ENCODE results near the gene C11orf71. TPM values are rescaled to one million over a fixed set of nuclear protein-coding genes. Genes with fewer than 3 reads are reported as not detected.

Gene C11orf71
- total and polyA plus RNA-seq, 10 of the 15 experiments (the other 5 are each of a cell fraction or from before 2014, with no cell fraction given) = 1.4 to 12.0 (median 7.1) TPM

- TF ChIP-seq RELA (IDR thresholded peaks at IDR 0.05; ENCODE audit: borderline replicate concordance, partially characterized antibody) = no peak
- peak; percentile 88 for TF ChIP-seq RUNX3 (IDR thresholded peaks at IDR 0.05; ENCODE audit: low read length)
- peak in 2 of 3 experiments; percentile 18 to 40; a peak in 2 of 6 replicates for TF ChIP-seq CTCF (IDR thresholded peaks at IDR 0.05 in 2 of 3, conservative IDR thresholded peaks at IDR 0.05 in 1 of 3; ENCODE audit: control insufficient read depth in 2 of 3, extremely low read depth in 1 of 3, insufficient read depth in 1 of 3, low read depth in 3 of 3, low read length in 3 of 3)
- TF ChIP-seq NR2C2 (IDR thresholded peaks at IDR 0.05; ENCODE audit: borderline replicate concordance, control insufficient read depth, insufficient read length, low read depth) = no peak
- peak; percentile 64 for TF ChIP-seq USF1 (IDR thresholded peaks at IDR 0.05; ENCODE audit: borderline replicate concordance, extremely low read length, insufficient read depth, low read depth, low read length)
Measured at GRCh38 chr11:114439229-114440120, 39.2 kb upstream of the C11orf71 start, which contains the start of gene REXO2 (continued).

- ATAC-seq = no peak
- H3K79me2 ChIP-seq (ENCODE audit: control insufficient read depth, insufficient read depth, low read length) = no peaks in the 10 kb centered on the region
- no peak overlapping the region for H3K4me3 ChIP-seq
- no TSS peak for BruUV-seq (replicated peaks)
- no peak overlapping the region for H3K9ac ChIP-seq (ENCODE audit: control insufficient read depth, insufficient read depth, low read length)
- H3K9me3 ChIP-seq (replicated peaks; ENCODE audit: control insufficient read depth, insufficient read depth, low read length) = no peaks in the 10 kb centered on the region
- ChIA-PET RAD21 (ENCODE audit: unreplicated experiment) (no interaction called here), CTCF (no interaction called here), POLR2A (no interaction called here), SMC1A (ENCODE audit: uncharacterized antibody, unreplicated experiment) (interaction anchor here (1.3 kb wide), 1 partner anchor 91 kb away, joined by 3 read pairs; no protein-coding TSS in a partner anchor)
- DNase-seq (ENCODE audit: low read depth, low spot score) = no peak
- intact Hi-C loops (cut with micrococcal nuclease; ENCODE audit: unreplicated experiment) = no loop called here
- no peak for TF ChIP-seq ATF2 (IDR thresholded peaks at IDR 0.05; ENCODE audit: low read length)
- no peak for TF ChIP-seq STAT1 (conservative IDR thresholded peaks at IDR 0.05)
- TF ChIP-seq IKZF2 (IDR thresholded peaks at IDR 0.05) = no peak
- TF ChIP-seq CBFB (IDR thresholded peaks at IDR 0.05; ENCODE audit: low read depth) = no peak
- no peak for TF ChIP-seq ZBTB4 (CRISPR knock-in tag; IDR thresholded peaks at IDR 0.05)
- no peak for TF ChIP-seq PKNOX1 (IDR thresholded peaks at IDR 0.05)
- TF ChIP-seq BACH1 (IDR thresholded peaks at IDR 0.05; ENCODE audit: borderline replicate concordance) = no peak
- H3K36me3 ChIP-seq (ENCODE audit: control insufficient read depth in 2 of 2, insufficient read depth in 2 of 2, low read length in 1 of 2) = no peaks in the 10 kb centered on the region
- H3K4me2 ChIP-seq (ENCODE audit: control insufficient read depth, insufficient read depth) = no peak overlapping the region
- H3K4me1 ChIP-seq (ENCODE audit: control insufficient read depth, insufficient read depth, low read length) = no peaks in the 10 kb centered on the region
- in situ Hi-C loops (cut with MboI) = no loop called here
- no peak overlapping the region for H2AFZ ChIP-seq (ENCODE audit: control insufficient read depth, low read depth, low read length)
- H3K27ac ChIP-seq (ENCODE audit: control insufficient read depth, insufficient read depth) = no peak overlapping the region
- H4K20me1 ChIP-seq (ENCODE audit: control insufficient read depth, insufficient read depth) = no peaks in the 10 kb centered on the region
- 88% methylated on average over 6 of the region's 6 CpGs for WGBS (ENCODE audit: insufficient coverage, insufficient replicate concordance, low lambda C conversion rate, missing lambda C conversion rate)
- H3K27me3 ChIP-seq (replicated peaks in 1 of 2; ENCODE audit: control insufficient read depth in 2 of 2, insufficient read depth in 2 of 2, low read length in 1 of 2) = no peaks in the 10 kb centered on the region; a peak in 1 of 4 replicates
- no peak for FAIRE-seq
Measured at GRCh38 chr11:114438303-114438702, 38.0 kb upstream of the C11orf71 start.
